ENCODE results near the gene FFAR1.
"Not testable (repeated sequence)": the region's sequence is repeated elsewhere in the genome, so short reads cannot be mapped to it uniquely, and the experiment has no call there.

Gene FFAR1

GRCh38 chr19:35369522-35369921 is 21.8 kb downstream of the FFAR1 start:
- no peak for DNase-seq
- H3K27me3 ChIP-seq (replicated peaks; ENCODE audit: insufficient read depth, low read length), result peaks cover 48% of the 10 kb centered on the region
- TF ChIP-seq EZH2 (optimal IDR thresholded peaks at IDR 0.05; ENCODE audit: low read depth, low read length), result no peak
- no peak for TF ChIP-seq EZH2phosphoT487 (IDR thresholded peaks at IDR 0.05; ENCODE audit: low read length)
- no peak for TF ChIP-seq CTCF (IDR thresholded peaks at IDR 0.05; ENCODE audit: low read length)
- H3K9me3 ChIP-seq (replicated peaks; ENCODE audit: insufficient read depth, low read length), result no peaks in the 10 kb centered on the region
- no peak overlapping the region for H3K4me2 ChIP-seq (ENCODE audit: low read depth, low read length)
- H3K36me3 ChIP-seq (replicated peaks; ENCODE audit: insufficient read depth, low read length), result no peaks in the 10 kb centered on the region
- H3K79me2 ChIP-seq (ENCODE audit: low read length), result no peaks in the 10 kb centered on the region
- no peak overlapping the region for H3K4me3 ChIP-seq (ENCODE audit: low read length)
- H2AFZ ChIP-seq (ENCODE audit: low read length), result no peak overlapping the region
- no peaks in the 10 kb centered on the region for H3F3A ChIP-seq (ENCODE audit: insufficient read depth, low read length)
- no peaks in the 10 kb centered on the region for H3K9me2 ChIP-seq (replicated peaks; ENCODE audit: insufficient read depth, low read length)
- H4K20me1 ChIP-seq (ENCODE audit: insufficient read depth, low read length), result no peaks in the 10 kb centered on the region
- H3K4me1 ChIP-seq (ENCODE audit: low read length), result no peaks in the 10 kb centered on the region
- H3K27ac ChIP-seq (ENCODE audit: low read length), result no peak overlapping the region
- no peak overlapping the region for H3K9ac ChIP-seq (ENCODE audit: low read length)

- no peak for DNase-seq
- TF ChIP-seq EZH2phosphoT487 (IDR thresholded peaks at IDR 0.05; ENCODE audit: low read length) (no peak), EZH2 (optimal IDR thresholded peaks at IDR 0.05; ENCODE audit: low read depth, low read length) (no peak), CTCF (IDR thresholded peaks at IDR 0.05; ENCODE audit: low read length) (no peak)
- no peak within 1 kb of the TSS for H3K4me2 ChIP-seq (ENCODE audit: low read depth, low read length)
- no peaks in the 10 kb centered on the region for H3F3A ChIP-seq (ENCODE audit: insufficient read depth, low read length)
- no peak within 1 kb of the TSS for H3K4me3 ChIP-seq (ENCODE audit: low read length)
- H3K27ac ChIP-seq (ENCODE audit: low read length), result no peak within 1 kb of the TSS
- H4K20me1 ChIP-seq (ENCODE audit: insufficient read depth, low read length), result no peaks in the 10 kb centered on the region
- H3K9me3 ChIP-seq (replicated peaks; ENCODE audit: insufficient read depth, low read length), result no peaks in the 10 kb centered on the region
- no peaks in the 10 kb centered on the region for H3K9me2 ChIP-seq (replicated peaks; ENCODE audit: insufficient read depth, low read length)
- H3K9ac ChIP-seq (ENCODE audit: low read length), result no peak within 1 kb of the TSS
- H2AFZ ChIP-seq (ENCODE audit: low read length), result no peak within 1 kb of the TSS
- no peaks in the 10 kb centered on the region for H3K79me2 ChIP-seq (ENCODE audit: low read length)
- H3K27me3 ChIP-seq (replicated peaks; ENCODE audit: insufficient read depth, low read length), result peaks cover 50% of the 10 kb centered on the region
- no peaks in the 10 kb centered on the region for H3K36me3 ChIP-seq (replicated peaks; ENCODE audit: insufficient read depth, low read length)
- H3K4me1 ChIP-seq (ENCODE audit: low read length), result no peaks in the 10 kb centered on the region
Measured at GRCh38 chr19:35370722-35371121, 23.0 kb downstream of the FFAR1 start, which contains the start of gene GPR42. TSS of gene GPR42 (plus strand) at chr19:35371068. CDS start at chr19:35371360, 292 bp downstream.

DNA sequence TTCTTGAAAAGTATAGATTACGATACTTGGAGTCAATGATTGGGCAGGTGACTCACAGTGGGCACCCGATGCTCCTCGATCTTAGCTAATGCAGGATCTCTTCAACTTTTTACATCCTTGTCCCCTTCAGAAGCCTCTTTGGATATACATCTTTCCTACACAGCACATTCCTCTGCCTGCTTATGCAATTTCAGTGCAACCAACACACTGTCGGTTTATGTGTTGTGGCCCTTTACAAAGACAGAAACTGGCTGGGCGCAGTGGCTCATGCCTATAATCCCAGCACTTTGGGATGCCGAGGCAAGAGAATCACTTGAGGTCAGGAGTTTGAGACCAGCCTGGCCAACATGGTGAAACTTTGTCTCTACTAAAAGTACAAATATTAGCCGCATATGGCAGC is 25.8 kb downstream of the FFAR1 start:
- TF ChIP-seq EZH2 (optimal IDR thresholded peaks at IDR 0.05; ENCODE audit: low read depth, low read length), result no peak
- no peak for TF ChIP-seq EZH2phosphoT487 (IDR thresholded peaks at IDR 0.05; ENCODE audit: low read length)
- no peak for TF ChIP-seq CTCF (IDR thresholded peaks at IDR 0.05; ENCODE audit: low read length)
- no peaks in the 10 kb centered on the region for H3K79me2 ChIP-seq (ENCODE audit: low read length)

DNA sequence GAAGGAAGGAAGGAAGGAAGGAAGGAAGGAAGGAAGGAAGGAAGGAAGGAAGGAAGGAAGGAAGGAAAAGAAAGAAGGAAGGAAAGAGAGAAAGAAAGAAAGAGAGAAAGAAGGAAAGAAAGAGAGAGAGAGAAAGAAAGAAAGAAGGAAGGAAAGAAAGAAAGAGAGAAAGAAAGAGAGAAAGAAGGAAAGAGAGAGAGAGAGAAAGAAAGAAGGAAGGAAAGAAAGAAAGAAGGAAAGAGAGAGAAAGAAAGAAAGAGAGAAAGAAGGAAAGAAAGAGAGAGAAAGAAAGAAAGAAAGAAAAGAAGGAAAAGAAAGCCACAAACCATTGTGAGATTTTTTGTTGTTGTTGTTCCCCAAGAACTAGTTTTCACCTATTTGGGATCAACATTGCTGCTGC is 26.3 kb downstream of the FFAR1 start:
- H3K27me3 ChIP-seq (replicated peaks; ENCODE audit: insufficient read depth, low read length), result peaks cover 41% of the 10 kb centered on the region
- H2AFZ ChIP-seq (ENCODE audit: low read length); H3K4me3 ChIP-seq (ENCODE audit: low read length); H3K4me2 ChIP-seq (ENCODE audit: low read depth, low read length); H3F3A ChIP-seq (ENCODE audit: insufficient read depth, low read length); H3K27ac ChIP-seq (ENCODE audit: low read length); H4K20me1 ChIP-seq (ENCODE audit: insufficient read depth, low read length); DNase-seq; H3K79me2 ChIP-seq (ENCODE audit: low read length); H3K4me1 ChIP-seq (ENCODE audit: low read length); H3K9me3 ChIP-seq (replicated peaks; ENCODE audit: insufficient read depth, low read length); H3K36me3 ChIP-seq (replicated peaks; ENCODE audit: insufficient read depth, low read length); H3K9ac ChIP-seq (ENCODE audit: low read length); H3K9me2 ChIP-seq (replicated peaks; ENCODE audit: insufficient read depth, low read length): not testable (repeated sequence)

More for the DNA sequence above, 25.8 kb downstream of the FFAR1 start:
- Histone ChIP-seq H3K4me1 (ENCODE audit: low read length) (no peaks in the 10 kb centered on the region), H3K27me3 (replicated peaks; ENCODE audit: insufficient read depth, low read length) (peaks cover 43% of the 10 kb centered on the region), H3F3A (ENCODE audit: insufficient read depth, low read length) (no peaks in the 10 kb centered on the region), H3K27ac (ENCODE audit: low read length) (no peak overlapping the region), H2AFZ (ENCODE audit: low read length) (no peak overlapping the region), H3K4me3 (ENCODE audit: low read length) (no peak overlapping the region), H3K9me2 (replicated peaks; ENCODE audit: insufficient read depth, low read length) (no peaks in the 10 kb centered on the region), H4K20me1 (ENCODE audit: insufficient read depth, low read length) (no peaks in the 10 kb centered on the region), H3K4me2 (ENCODE audit: low read depth, low read length) (no peak overlapping the region), H3K36me3 (replicated peaks; ENCODE audit: insufficient read depth, low read length) (no peaks in the 10 kb centered on the region), H3K9ac (ENCODE audit: low read length) (no peak overlapping the region), H3K9me3 (replicated peaks; ENCODE audit: insufficient read depth, low read length) (no peaks in the 10 kb centered on the region)
- no peak for DNase-seq
